Natural killer cell (primary cell): Measurements from ENCODE around the gene CREBBP. TPM values are rescaled to one million over a fixed set of nuclear protein-coding genes. Genes with fewer than 3 reads are reported as not detected.

Experiments used
- ATAC-seq, 3 donors: fragments of 150-1000 bp in 2 of 3; fragments of 200-7000 bp in 1 of 3; cut with Tn5 transposase; 1 replicate in 1 of 3; 2 replicates in 2 of 3; pipeline ENCODE4 v1.10.0; 2021; ENCODE audit warnings: mild to moderate bottlenecking in 2 of 3, moderate library complexity in 2 of 3
- DNase-seq, 2 donors: peaks; one replicate each; pipeline versions ENCODE4 v3.0.0 to v3.0.0-alpha.2; 2013 to 2021; ENCODE audit warnings: mixed read lengths in 1 of 2
- H3K27ac ChIP-seq: one replicate; pipeline ENCODE4 v1.5.1; 2013; ENCODE audit warnings: mild to moderate bottlenecking, low read length
- H3K27me3 ChIP-seq: one replicate; pipeline ENCODE4 v1.6.1; 2013; ENCODE audit warnings: low read length; ENCODE audit not compliant: control insufficient read depth, insufficient read depth
- H3K36me3 ChIP-seq: one replicate; pipeline ENCODE4 v1.6.1; 2013; ENCODE audit warnings: low read length; ENCODE audit not compliant: control insufficient read depth, insufficient read depth
- H3K4me1 ChIP-seq: one replicate; pipeline ENCODE4 v1.6.1; 2013; ENCODE audit warnings: low read length; ENCODE audit not compliant: control insufficient read depth, insufficient read depth
- H3K4me3 ChIP-seq: one replicate; pipeline ENCODE4 v1.5.1; 2013; ENCODE audit warnings: low read length
- H3K9me3 ChIP-seq: one replicate; pipeline ENCODE4 v1.6.1; 2013; ENCODE audit warnings: low read length; ENCODE audit not compliant: control insufficient read depth, insufficient read depth
- H3K27ac Mint-ChIP-seq, 2 donors: one replicate each; pipeline ENCODE4 v1.8.0; 2022; ENCODE audit warnings: mild to moderate bottlenecking in 2 of 2, mixed read lengths in 2 of 2, moderate library complexity in 1 of 2
- H3K27me3 Mint-ChIP-seq, 2 donors: one replicate each; pipeline ENCODE4 v1.8.0; 2022; ENCODE audit warnings: low read depth in 2 of 2, mixed read lengths in 2 of 2
- H3K36me3 Mint-ChIP-seq: one replicate; pipeline ENCODE4 v1.8.0; 2022; ENCODE audit warnings: mixed read lengths
- H3K4me1 Mint-ChIP-seq, 2 donors: one replicate each; pipeline ENCODE4 v1.8.0; 2022; ENCODE audit warnings: mixed read lengths in 2 of 2
- H3K4me3 Mint-ChIP-seq: one replicate; pipeline ENCODE4 v1.8.0; 2022; ENCODE audit warnings: mild to moderate bottlenecking, moderate library complexity, mixed read lengths
- H3K9me3 Mint-ChIP-seq, 2 donors: one replicate each; pipeline ENCODE4 v1.8.0; 2022; ENCODE audit warnings: mixed read lengths in 2 of 2
- WGBS: methylation state at CpG from one replicate; pipeline ENCODE4 v1.1.7; 2013; ENCODE audit warnings: missing lambda C conversion rate; ENCODE audit not compliant: insufficient coverage; 5-methylcytosine and 5-hydroxymethylcytosine counted together
- intact Hi-C: fragments of 100-400 bp; cut with micrococcal nuclease; formaldehyde crosslinking; loops from one replicate; pipeline ENCODE4 v1.14.2; 2022
- total RNA-seq, 4 donors: library from RNA; stranded (reverse); fragments of 120-200 nt in 1 of 4; gene quantifications; one replicate each; pipeline versions ENCODE4 v1.2.3 to v1.2.4, GENCODE V29; 2013 to 2022
- TF ChIP-seq, protein P1 (sequence below): fragments of 200-600 bp; IDR thresholded peaks from one replicate; pipeline ENCODE4 v1.8.0; 2022; ENCODE audit warnings: antibody characterized with exemption

CREBBP gene
- total RNA-seq, 3 donors from 2014 or later (not counting 1 experiment from before 2014, with no cell fraction given) = 197 to 234 (median 224) TPM

DNA sequence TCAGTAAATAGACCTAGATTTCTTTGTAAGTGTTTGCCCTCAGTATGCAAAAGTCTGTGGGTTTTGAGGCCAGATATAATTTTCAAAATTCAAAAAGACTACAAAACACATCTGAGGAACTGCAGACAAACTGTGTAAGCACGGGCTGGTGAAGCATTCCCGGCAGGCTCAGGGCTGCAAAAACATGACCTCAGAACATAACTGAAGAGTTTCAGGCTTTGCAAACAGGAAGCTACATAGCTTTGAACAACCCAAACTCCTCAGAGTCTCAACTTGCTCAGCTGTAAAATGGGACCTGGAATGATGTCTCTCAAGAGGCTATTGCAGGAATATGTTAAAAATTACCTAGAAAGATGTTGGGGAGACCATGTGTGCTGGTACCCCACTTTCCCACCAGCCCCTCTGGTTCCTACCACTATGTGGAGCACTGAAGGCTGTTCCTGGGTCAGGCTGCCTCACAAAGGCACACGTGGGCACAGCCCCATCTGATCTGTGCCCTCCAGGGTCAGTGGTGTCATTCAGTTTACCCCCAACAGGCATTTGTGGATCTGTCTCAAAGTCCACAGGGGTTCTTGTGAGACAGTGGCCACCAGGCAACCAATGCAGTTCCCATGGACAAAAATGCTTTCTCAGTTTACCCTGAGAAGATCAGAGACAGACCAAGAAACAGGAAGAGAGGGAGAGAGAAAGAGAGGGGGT is 72.9 kb downstream of the CREBBP start:
- intact Hi-C loops = no loop called here
- TF ChIP-seq, protein P1, sequence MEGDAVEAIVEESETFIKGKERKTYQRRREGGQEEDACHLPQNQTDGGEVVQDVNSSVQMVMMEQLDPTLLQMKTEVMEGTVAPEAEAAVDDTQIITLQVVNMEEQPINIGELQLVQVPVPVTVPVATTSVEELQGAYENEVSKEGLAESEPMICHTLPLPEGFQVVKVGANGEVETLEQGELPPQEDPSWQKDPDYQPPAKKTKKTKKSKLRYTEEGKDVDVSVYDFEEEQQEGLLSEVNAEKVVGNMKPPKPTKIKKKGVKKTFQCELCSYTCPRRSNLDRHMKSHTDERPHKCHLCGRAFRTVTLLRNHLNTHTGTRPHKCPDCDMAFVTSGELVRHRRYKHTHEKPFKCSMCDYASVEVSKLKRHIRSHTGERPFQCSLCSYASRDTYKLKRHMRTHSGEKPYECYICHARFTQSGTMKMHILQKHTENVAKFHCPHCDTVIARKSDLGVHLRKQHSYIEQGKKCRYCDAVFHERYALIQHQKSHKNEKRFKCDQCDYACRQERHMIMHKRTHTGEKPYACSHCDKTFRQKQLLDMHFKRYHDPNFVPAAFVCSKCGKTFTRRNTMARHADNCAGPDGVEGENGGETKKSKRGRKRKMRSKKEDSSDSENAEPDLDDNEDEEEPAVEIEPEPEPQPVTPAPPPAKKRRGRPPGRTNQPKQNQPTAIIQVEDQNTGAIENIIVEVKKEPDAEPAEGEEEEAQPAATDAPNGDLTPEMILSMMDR = no peak
- H3K27ac Mint-ChIP-seq = peak overlapping the region in 1 of 2 donors; percentile 41
- Histone ChIP-seq H3K9me3 (no peaks in the 10 kb centered on the region), H3K27ac (no peak overlapping the region), H3K4me3 (no peak overlapping the region), H3K36me3 (peaks cover 10% of the 10 kb centered on the region), H3K27me3 (no peaks in the 10 kb centered on the region), H3K4me1 (peaks cover 76% of the 10 kb centered on the region)
- H3K4me3 Mint-ChIP-seq = peak overlapping the region; percentile 9
- ATAC-seq (no peak), DNase-seq (no peak)
- WGBS = 62% methylated on average over 3 of the region's 3 CpGs
- peaks cover 88 to 94% of the 10 kb centered on the region in 2 donors for H3K4me1 Mint-ChIP-seq
- peaks cover 10% of the 10 kb centered on the region for H3K36me3 Mint-ChIP-seq
- H3K27me3 Mint-ChIP-seq = no peaks in the 10 kb centered on the region
- no peaks in the 10 kb centered on the region for H3K9me3 Mint-ChIP-seq

DNA sequence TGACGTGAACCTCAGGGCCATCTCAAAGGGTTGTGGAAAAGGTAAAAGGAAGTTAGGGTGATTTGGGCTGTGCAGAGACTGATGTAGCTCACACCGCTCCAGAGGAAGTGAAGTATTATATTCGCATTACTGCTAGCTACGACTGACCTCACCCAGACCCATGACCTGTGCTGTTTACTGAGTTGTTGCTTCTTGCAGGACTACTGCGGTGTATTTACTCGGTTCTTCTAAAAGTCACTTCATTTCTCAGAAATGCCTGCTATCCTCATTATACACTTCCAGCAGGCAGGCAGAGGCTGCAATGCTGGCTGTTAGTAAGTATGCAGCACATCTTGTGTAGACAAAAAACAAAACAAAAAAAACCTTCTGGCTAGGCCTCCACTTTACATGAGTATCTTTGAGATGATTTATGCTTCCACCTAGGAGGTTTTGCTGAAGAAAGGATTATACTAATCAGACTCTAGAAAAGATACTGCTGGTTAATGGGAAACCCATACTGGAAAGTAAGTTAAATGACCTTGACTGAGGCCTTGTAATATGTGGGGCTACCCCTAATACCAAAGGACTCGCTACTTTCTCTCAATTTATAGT is 76.0 kb downstream of the CREBBP start:
- H3K9me3 ChIP-seq = no peaks in the 10 kb centered on the region
- peaks cover 10% of the 10 kb centered on the region for H3K36me3 Mint-ChIP-seq
- TF ChIP-seq, protein P1 = no peak
- ATAC-seq = peak in 2 of 3 donors; percentile 49 to 57
- peak overlapping the region; percentile 14 for H3K4me3 Mint-ChIP-seq
- no peak overlapping the region for H3K4me3 ChIP-seq
- no peak for DNase-seq
- intact Hi-C loops = loop anchor here (5.0 kb wide), 1 partner anchor 68 kb away; no protein-coding TSS in a partner anchor
- H3K36me3 ChIP-seq = peaks cover 10% of the 10 kb centered on the region
- H3K4me1 Mint-ChIP-seq = peaks cover 93 to 99% of the 10 kb centered on the region in 2 donors
- H3K4me1 ChIP-seq = peaks cover 76% of the 10 kb centered on the region
- H3K27ac ChIP-seq = no peak overlapping the region
- H3K27me3 ChIP-seq = no peaks in the 10 kb centered on the region
- H3K27me3 Mint-ChIP-seq = no peaks in the 10 kb centered on the region
- 67% methylated on average over 6 of the region's 7 CpGs for WGBS
- H3K9me3 Mint-ChIP-seq = no peaks in the 10 kb centered on the region
- peak overlapping the region; percentile 21 for H3K27ac Mint-ChIP-seq

DNA sequence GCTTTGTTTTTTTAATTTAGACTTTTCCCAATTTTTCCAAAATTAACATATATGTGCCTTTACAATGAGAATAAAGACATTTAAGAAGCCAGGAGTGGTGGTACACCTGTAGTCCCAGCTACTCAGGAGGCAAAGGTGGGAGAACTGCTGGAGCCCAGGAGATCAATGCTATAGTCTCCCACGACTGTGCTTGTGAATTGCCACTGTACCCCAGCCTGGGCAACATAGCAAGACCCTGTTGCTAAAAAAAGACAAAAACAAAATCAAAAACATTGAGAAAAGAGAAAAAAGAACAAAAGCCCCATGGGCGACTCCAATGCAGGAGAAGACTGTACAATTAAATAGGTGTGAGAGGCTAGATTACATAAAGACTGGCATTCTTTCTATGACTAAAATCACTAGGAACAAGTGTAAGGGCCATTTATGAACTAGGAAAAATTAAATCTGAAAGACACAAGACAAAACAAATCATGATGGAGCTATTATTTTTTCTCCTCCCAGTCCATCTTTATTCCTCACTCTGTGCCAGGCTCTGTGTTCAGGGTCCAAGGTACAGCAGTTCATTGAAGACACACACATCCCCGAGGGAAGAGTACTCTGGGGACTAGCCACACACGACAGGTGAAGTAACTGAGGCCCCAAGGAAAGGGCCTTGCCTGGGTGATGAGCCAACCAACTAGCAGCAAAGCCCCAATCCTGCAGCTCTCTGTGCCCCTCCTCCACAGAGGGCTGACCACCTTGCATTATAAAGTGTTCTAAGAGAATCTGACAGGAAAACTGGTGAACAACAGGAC is 79.8 kb downstream of the CREBBP start:
- Histone ChIP-seq H3K4me1 (peaks cover 56% of the 10 kb centered on the region), H3K4me3 (no peak overlapping the region), H3K27ac (no peak overlapping the region), H3K27me3 (no peaks in the 10 kb centered on the region), H3K9me3 (no peaks in the 10 kb centered on the region), H3K36me3 (no peaks in the 10 kb centered on the region)
- 94% methylated on average over 3 of the region's 4 CpGs for WGBS
- ATAC-seq (no peak), DNase-seq (no peak)
- no peaks in the 10 kb centered on the region for H3K27me3 Mint-ChIP-seq
- intact Hi-C loops = loop anchor here (1.0 to 5.0 kb wide), 2 partner anchors 10 to 72 kb away; no protein-coding TSS in a partner anchor
- peak overlapping the region; percentile 57 for H3K4me3 Mint-ChIP-seq
- TF ChIP-seq, protein P1 = no peak
- H3K27ac Mint-ChIP-seq = peak overlapping the region; percentile 6 to 8
- H3K4me1 Mint-ChIP-seq = peaks cover 87% of the 10 kb centered on the region in 2 donors
- H3K36me3 Mint-ChIP-seq = no peaks in the 10 kb centered on the region
- no peaks in the 10 kb centered on the region for H3K9me3 Mint-ChIP-seq
